Measurements from ENCODE around the gene NEK10. TPM values are rescaled to one million over a fixed set of nuclear protein-coding genes. Genes with fewer than 3 reads are reported as not detected.
"Not testable (repeated sequence)": the region's sequence is repeated elsewhere in the genome, so short reads cannot be mapped to it uniquely, and the experiment has no call there.

NEK10 gene
- total RNA-seq, 2 experiments from 2014 or later: 0.35 to 0.86 TPM

DNA sequence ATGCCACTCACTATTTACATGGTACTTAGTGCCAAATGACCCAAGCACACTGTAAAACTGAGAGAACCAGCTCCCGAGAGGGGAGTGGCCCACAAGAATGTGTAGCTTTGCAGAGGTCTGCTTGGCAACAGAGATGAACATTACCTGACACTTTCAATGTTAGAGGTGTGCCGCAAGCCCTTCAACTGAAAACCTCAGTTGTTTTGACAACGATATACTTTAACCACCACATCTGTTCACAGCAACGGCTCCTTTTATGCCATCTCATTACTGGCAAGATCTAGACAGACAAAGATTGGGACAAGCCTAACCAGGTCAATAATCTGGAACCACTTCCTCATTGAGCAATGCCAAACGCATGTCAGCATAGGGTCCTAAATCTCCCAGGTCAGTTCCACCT, 23.7 kb downstream of the NEK10 start:
- CTCF ChIA-PET: interaction anchor here (0.9 to 1.7 kb wide), 5 partner anchors 14 to 336 kb away, joined by 3 to 6 read pairs (median 3); no protein-coding TSS in a partner anchor
- DNase-seq: peak; percentile 39
- no peaks in the 10 kb centered on the region for H3K9me3 Mint-ChIP-seq
- H3K27me3 Mint-ChIP-seq: no peaks in the 10 kb centered on the region
- H3K36me3 Mint-ChIP-seq (ENCODE audit: low read depth): no peaks in the 10 kb centered on the region
- POLR2A ChIA-PET: interaction anchor here (0.6 to 1.0 kb wide), 3 partner anchors 23 to 246 kb away, joined by 3 to 4 read pairs (median 3); partner anchors contain the start of gene NEK10
- H3K4me3 Mint-ChIP-seq: no peak overlapping the region
- peaks cover 36% of the 10 kb centered on the region for H3K4me1 Mint-ChIP-seq
- no peak overlapping the region for H3K27ac Mint-ChIP-seq

DNA sequence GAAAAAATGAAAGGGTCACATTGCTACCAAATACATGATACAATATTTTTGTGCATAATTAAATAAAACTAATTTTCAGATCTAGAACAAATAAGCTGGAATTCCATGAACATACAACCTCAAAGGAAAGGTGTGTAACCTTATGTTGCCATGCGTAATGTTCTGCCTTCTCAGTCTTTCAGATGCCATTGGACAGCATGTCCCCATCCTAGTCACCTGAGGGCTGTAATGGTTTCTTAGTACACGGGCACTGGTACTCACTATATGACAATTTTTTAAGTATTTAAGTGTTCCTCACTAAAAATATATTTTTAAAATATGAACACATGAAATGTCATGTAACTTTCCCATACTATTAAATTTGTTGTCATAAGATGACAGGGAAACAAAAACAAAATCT, 24.1 kb downstream of the NEK10 start:
- DNase-seq: no peak
- Mint-ChIP-seq H3K9me3 (no peaks in the 10 kb centered on the region), H3K36me3 (ENCODE audit: low read depth) (no peaks in the 10 kb centered on the region), H3K4me1 (peaks cover 38% of the 10 kb centered on the region), H3K4me3 (no peak overlapping the region), H3K27me3 (no peaks in the 10 kb centered on the region), H3K27ac (no peak overlapping the region)
- ChIA-PET POLR2A (interaction anchor here (0.6 to 1.0 kb wide), 2 partner anchors 24 to 246 kb away, joined by 3 to 4 read pairs; partner anchors contain the start of gene NEK10), CTCF (interaction anchor here (0.9 to 1.7 kb wide), 3 partner anchors 13 to 336 kb away, joined by 3 to 6 read pairs (median 5); no protein-coding TSS in a partner anchor)

DNA sequence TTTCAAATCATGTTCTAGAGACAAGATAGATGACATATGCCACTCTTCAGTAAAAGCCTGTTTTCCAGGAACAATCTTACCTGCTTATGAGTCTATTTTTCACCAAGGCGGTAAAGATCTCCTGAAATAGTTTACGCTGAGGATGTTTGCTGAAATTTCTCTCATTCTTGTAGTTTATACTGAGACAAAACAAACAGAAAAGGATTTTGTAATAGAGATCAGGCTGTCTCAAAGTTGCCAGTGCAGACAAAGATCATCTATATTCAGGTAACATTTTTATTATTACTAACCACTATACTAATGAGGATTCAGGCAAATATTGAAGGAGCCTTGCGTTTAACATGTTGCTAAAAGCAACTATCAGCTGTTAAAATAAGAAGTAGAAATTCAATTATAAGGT, 25.0 kb downstream of the NEK10 start:
- POLR2A ChIA-PET: no interaction called here
- CTCF ChIA-PET: no interaction called here
- no peak overlapping the region for H3K27ac Mint-ChIP-seq
- H3K4me3 Mint-ChIP-seq: no peak overlapping the region
- H3K9me3 Mint-ChIP-seq: no peaks in the 10 kb centered on the region
- DNase-seq: no peak
- H3K36me3 Mint-ChIP-seq (ENCODE audit: low read depth): no peaks in the 10 kb centered on the region
- no peaks in the 10 kb centered on the region for H3K27me3 Mint-ChIP-seq
- H3K4me1 Mint-ChIP-seq: peaks cover 31% of the 10 kb centered on the region

DNA sequence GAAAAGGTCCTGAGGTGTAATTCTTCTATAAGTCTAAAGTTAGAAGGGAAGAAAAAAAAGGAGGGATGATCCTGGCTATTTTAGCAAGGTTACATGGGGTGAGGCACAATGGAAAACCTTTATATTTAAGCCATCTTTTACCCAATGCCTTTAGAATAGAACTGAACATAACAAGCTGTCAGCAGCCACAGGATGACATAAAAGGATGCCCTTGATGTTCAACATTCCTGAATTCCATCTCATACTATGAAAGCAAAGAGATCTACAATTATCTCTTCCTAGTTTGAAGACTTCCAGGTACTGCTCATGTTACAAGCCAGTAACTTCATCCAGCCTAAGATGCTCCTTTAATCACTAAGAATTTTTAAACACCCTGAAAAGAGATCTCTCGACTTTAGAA, 26.9 kb downstream of the NEK10 start:
- ChIA-PET POLR2A (no interaction called here), CTCF (no interaction called here)
- Mint-ChIP-seq H3K27me3 (no peaks in the 10 kb centered on the region), H3K36me3 (ENCODE audit: low read depth) (no peaks in the 10 kb centered on the region), H3K27ac (no peak overlapping the region), H3K9me3 (peaks cover 2% of the 10 kb centered on the region), H3K4me1 (peaks cover 28% of the 10 kb centered on the region), H3K4me3 (no peak overlapping the region)
- no peak for DNase-seq

DNA sequence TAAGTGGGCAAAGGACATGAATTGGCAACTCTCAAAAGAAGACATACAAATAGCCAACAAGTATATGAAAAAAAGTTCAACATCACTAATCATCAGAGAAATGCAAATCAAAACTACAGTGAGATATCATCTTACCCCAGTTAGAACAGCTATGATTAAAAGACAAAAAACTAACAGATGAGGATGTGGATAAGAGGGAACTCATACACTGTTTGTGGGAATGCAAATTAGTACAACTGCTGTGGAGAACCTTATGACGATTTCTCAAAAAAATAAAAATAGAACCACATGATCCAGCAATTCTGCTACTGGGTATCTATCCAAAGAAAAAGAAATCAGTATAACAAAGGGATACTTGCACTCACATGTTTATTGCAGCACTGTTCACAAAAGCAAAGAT, 28.6 kb downstream of the NEK10 start:
- no peak for DNase-seq
- ChIA-PET POLR2A (interaction anchor here (1.0 kb wide), 1 partner anchor 9 kb away, joined by 6 read pairs; no protein-coding TSS in a partner anchor), CTCF (no interaction called here)
- H3K9me3 Mint-ChIP-seq: peaks cover 2% of the 10 kb centered on the region
- H3K36me3 Mint-ChIP-seq (ENCODE audit: low read depth): no peaks in the 10 kb centered on the region
- peaks cover 21% of the 10 kb centered on the region for H3K4me1 Mint-ChIP-seq
- H3K27ac Mint-ChIP-seq: no peak overlapping the region
- no peak overlapping the region for H3K4me3 Mint-ChIP-seq
- peaks cover 2% of the 10 kb centered on the region for H3K27me3 Mint-ChIP-seq

GRCh38 chr3:27335571-27335970, 33.6 kb downstream of the NEK10 start:
- POLR2A ChIA-PET: no interaction called here
- no peaks in the 10 kb centered on the region for H3K36me3 Mint-ChIP-seq (ENCODE audit: low read depth)
- peaks cover 7% of the 10 kb centered on the region for H3K4me1 Mint-ChIP-seq
- no peak for DNase-seq
- CTCF ChIA-PET: no interaction called here
- no peak overlapping the region for H3K27ac Mint-ChIP-seq
- H3K27me3 Mint-ChIP-seq: peaks cover 3% of the 10 kb centered on the region
- no peak overlapping the region for H3K4me3 Mint-ChIP-seq
- peaks cover 2% of the 10 kb centered on the region for H3K9me3 Mint-ChIP-seq

DNA sequence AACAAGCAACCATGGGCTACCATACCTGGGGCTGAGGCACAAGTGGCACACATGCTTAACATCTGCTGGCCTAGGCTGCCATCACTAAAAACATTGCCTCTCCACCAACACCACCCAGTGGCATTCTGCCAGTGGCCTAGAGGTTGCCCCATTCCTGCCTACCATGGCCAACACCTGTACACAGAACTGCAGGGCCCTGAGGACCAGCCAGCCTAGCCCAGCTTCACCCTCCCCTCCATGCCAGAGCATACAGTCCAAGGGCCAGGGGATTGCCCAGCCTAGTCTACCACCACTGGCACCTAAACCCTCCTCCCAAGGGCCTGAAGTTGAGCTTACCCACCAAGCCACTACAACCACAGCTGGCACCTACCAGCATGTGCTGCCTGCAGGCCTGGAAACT, 35.3 kb downstream of the NEK10 start:
- no peak overlapping the region for H3K4me3 Mint-ChIP-seq
- no peak for DNase-seq
- peaks cover 4% of the 10 kb centered on the region for H3K9me3 Mint-ChIP-seq
- no peaks in the 10 kb centered on the region for H3K36me3 Mint-ChIP-seq (ENCODE audit: low read depth)
- H3K4me1 Mint-ChIP-seq: no peaks in the 10 kb centered on the region
- CTCF ChIA-PET: interaction anchor here (1.1 kb wide), 1 partner anchor 10 kb away, joined by 4 read pairs; no protein-coding TSS in a partner anchor
- H3K27ac Mint-ChIP-seq: no peak overlapping the region
- H3K27me3 Mint-ChIP-seq: peaks cover 3% of the 10 kb centered on the region
- POLR2A ChIA-PET: no interaction called here

DNA sequence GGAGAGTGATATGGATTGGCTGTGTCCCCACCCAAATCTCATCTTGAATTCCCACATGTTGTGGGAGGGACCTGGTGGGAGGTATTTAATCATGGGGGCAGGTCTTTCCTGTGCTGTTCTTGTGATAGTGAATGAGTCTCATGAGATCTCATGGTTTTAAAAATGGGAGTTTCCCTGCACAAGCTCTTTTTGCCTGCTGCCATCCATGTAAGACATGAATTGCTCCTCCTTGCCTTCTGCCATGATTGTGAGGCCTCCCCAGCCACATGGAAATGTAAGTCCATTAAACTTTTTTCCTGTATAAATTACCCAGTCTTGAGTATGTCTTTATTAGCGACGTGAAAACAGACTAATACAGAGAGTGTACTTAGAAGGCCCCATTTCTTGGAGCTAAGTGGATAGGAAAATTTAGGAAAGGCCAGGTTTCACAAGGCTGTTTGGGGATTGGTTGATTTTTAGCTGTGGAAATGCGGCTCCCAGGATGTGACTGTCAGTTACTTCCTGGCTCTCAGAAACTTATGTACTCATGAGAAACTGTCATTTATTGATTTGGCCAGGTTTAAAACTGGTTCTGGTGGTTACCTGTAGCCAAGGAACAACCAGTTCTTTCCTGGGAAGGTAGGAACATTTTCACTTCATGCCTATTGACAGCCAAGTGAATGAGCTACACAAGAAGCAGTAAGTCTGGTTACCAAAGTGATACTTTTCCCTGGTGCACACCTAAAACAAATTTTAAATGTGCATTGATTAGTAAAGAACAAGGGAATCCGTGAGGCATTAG, 40.0 kb downstream of the NEK10 start:
- H3K4me3 Mint-ChIP-seq, POLR2A ChIA-PET: not testable (repeated sequence)

GRCh38 chr3:27326629-27327545, 42.3 kb downstream of the NEK10 start:
- no peak overlapping the region for H3K4me3 Mint-ChIP-seq
- no peaks in the 10 kb centered on the region for H3K27me3 Mint-ChIP-seq
- CTCF ChIA-PET: no interaction called here
- H3K27ac Mint-ChIP-seq: no peak overlapping the region
- POLR2A ChIA-PET: no interaction called here
- peaks cover 3% of the 10 kb centered on the region for H3K4me1 Mint-ChIP-seq
- DNase-seq: no peak
- no peaks in the 10 kb centered on the region for H3K36me3 Mint-ChIP-seq (ENCODE audit: low read depth)
- peaks cover 4% of the 10 kb centered on the region for H3K9me3 Mint-ChIP-seq

More for the DNA sequence above, 40.0 kb downstream of the NEK10 start:
- H3K9me3 Mint-ChIP-seq; H3K27me3 Mint-ChIP-seq; H3K36me3 Mint-ChIP-seq (ENCODE audit: low read depth); CTCF ChIA-PET; H3K27ac Mint-ChIP-seq; H3K4me1 Mint-ChIP-seq; DNase-seq: not testable (repeated sequence)

DNA sequence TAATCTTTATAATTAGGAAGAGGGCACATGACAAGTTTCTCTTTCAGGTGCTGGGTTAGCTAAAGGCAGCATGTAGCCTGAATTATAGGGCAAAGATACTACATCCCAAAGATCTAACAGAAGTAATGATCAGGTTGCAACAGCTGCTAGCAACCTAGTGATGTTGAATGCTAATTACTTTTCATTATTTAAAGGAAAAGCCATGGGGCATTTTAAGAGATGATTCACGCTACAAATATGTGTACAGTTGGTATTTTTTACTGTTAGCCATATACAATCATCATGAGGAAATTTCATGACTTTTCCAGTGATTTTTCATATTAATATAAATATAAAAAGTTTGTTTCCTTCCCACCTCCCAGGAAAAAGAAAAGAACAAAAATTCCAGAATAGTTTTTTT, 43.0 kb downstream of the NEK10 start:
- H3K36me3 Mint-ChIP-seq (ENCODE audit: low read depth): no peaks in the 10 kb centered on the region
- peaks cover 3% of the 10 kb centered on the region for H3K4me1 Mint-ChIP-seq
- peaks cover 4% of the 10 kb centered on the region for H3K9me3 Mint-ChIP-seq
- POLR2A ChIA-PET: no interaction called here
- DNase-seq: no peak
- CTCF ChIA-PET: no interaction called here
- H3K27me3 Mint-ChIP-seq: no peaks in the 10 kb centered on the region
- no peak overlapping the region for H3K4me3 Mint-ChIP-seq
- no peak overlapping the region for H3K27ac Mint-ChIP-seq

DNA sequence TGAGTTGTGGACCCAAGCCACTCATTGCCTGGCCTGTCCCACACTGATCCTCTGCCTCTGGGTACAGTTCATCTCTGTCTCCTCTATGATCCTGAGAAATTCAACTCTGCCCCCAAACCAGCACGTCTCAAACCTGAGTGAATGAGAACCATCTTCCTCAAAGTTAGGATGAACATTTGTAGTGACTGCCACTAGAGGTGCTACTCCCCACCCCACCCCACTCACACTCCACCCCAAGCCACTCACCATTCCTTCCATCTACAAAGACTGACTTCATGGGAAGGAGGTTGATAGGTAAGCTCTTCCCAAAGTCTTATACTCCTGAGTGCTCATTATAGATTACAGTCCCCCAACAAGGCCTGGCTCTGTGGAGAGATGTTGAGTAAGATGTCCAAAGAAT, 43.8 kb downstream of the NEK10 start:
- H3K4me3 Mint-ChIP-seq: no peak overlapping the region
- no peaks in the 10 kb centered on the region for H3K36me3 Mint-ChIP-seq (ENCODE audit: low read depth)
- peaks cover 4% of the 10 kb centered on the region for H3K9me3 Mint-ChIP-seq
- ChIA-PET CTCF (no interaction called here), POLR2A (no interaction called here)
- H3K4me1 Mint-ChIP-seq: peaks cover 3% of the 10 kb centered on the region
- H3K27ac Mint-ChIP-seq: no peak overlapping the region
- H3K27me3 Mint-ChIP-seq: no peaks in the 10 kb centered on the region
- DNase-seq: no peak

DNA sequence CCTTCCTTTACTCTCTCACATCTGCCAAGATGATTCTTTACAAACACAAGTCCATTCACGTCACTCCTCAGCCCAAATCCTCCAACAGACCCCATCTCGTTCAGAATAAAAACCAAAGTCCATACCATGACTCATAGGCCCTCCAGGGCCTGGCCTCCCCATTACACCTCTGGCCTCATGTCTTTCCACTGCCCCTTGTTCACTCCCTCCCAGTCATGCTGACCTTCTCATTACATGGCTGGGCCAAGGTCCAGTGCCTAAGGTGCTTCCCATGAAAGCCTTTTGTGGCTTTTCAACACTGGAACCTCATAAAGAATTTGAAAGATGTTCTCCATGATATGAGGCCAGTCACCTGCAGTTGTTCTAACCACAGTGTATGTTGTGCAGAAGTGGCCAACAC, 44.5 kb downstream of the NEK10 start:
- DNase-seq: no peak
- Mint-ChIP-seq H3K4me3 (no peak overlapping the region), H3K27me3 (no peaks in the 10 kb centered on the region), H3K27ac (no peak overlapping the region), H3K4me1 (peaks cover 3% of the 10 kb centered on the region), H3K9me3 (peaks cover 4% of the 10 kb centered on the region), H3K36me3 (ENCODE audit: low read depth) (no peaks in the 10 kb centered on the region)
- ChIA-PET CTCF (interaction anchor here (0.8 to 1.0 kb wide), 2 partner anchors 9 to 16 kb away, joined by 4 read pairs; no protein-coding TSS in a partner anchor), POLR2A (interaction anchor here (1.1 kb wide), 1 partner anchor 33 kb away, joined by 3 read pairs; no protein-coding TSS in a partner anchor)

- ChIA-PET CTCF (no interaction called here), POLR2A (no interaction called here)
- peaks cover 3% of the 10 kb centered on the region for H3K4me1 Mint-ChIP-seq
- H3K4me3 Mint-ChIP-seq: no peak overlapping the region
- no peak overlapping the region for H3K27ac Mint-ChIP-seq
- DNase-seq: no peak
- no peaks in the 10 kb centered on the region for H3K27me3 Mint-ChIP-seq
- H3K9me3 Mint-ChIP-seq: no peaks in the 10 kb centered on the region
- no peaks in the 10 kb centered on the region for H3K36me3 Mint-ChIP-seq (ENCODE audit: low read depth)
Measured at GRCh38 chr3:27323087-27323570, 46.1 kb downstream of the NEK10 start.
